ENCODE results near the gene NHLRC4. TPM values are rescaled to one million over a fixed set of nuclear protein-coding genes. Genes with fewer than 3 reads are reported as not detected.

Gene NHLRC4
- total RNA-seq, 1 experiment from 2014 or later, result 0.44 TPM

DNA sequence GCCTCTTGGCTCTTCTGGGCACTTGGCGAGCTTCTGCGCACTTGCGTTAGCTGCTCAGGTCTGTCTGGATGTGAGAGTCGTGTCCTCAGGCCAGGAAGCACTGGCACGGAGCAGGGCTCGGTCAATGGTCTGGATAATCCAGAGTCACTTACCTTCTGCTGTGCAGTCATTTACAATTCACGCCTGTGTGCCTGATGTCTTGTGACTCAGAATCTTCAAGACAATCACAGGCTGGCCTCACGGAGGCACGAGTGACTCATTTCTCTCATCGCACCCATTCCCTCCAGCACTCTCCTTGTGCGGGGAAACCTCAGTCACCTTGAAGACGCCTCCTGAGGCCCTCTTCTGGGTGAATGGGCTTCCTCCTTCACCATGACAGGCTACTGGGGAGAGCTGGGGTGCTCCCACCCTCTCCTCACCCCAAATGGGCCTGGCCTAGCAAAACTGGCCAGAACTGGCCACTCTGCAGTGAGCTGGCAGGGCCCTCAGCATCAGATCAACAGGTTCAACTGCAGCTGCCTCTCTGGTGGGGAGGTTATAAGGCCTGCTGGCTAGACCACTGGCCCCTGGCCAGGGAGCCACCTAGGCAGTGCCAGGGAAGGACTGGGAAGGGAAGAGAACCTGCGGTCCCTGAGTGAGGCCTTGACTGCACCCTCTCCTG lies 41.2 kb upstream of the NHLRC4 start:
- CTCF ChIA-PET, result no interaction called here
- intact Hi-C loops (cut with micrococcal nuclease), result loop anchor here (10.0 kb wide), 1 partner anchor 59 kb away; no protein-coding TSS in a partner anchor
- no peaks in the 10 kb centered on the region for H3K27me3 ChIP-seq (ENCODE audit: low read length)
- POLR2A ChIA-PET (ENCODE audit: unreplicated experiment), result no interaction called here
- H3K4me1 ChIP-seq (ENCODE audit: insufficient read depth, low read length), result peaks cover 26% of the 10 kb centered on the region
- TF ChIP-seq, protein P1, sequence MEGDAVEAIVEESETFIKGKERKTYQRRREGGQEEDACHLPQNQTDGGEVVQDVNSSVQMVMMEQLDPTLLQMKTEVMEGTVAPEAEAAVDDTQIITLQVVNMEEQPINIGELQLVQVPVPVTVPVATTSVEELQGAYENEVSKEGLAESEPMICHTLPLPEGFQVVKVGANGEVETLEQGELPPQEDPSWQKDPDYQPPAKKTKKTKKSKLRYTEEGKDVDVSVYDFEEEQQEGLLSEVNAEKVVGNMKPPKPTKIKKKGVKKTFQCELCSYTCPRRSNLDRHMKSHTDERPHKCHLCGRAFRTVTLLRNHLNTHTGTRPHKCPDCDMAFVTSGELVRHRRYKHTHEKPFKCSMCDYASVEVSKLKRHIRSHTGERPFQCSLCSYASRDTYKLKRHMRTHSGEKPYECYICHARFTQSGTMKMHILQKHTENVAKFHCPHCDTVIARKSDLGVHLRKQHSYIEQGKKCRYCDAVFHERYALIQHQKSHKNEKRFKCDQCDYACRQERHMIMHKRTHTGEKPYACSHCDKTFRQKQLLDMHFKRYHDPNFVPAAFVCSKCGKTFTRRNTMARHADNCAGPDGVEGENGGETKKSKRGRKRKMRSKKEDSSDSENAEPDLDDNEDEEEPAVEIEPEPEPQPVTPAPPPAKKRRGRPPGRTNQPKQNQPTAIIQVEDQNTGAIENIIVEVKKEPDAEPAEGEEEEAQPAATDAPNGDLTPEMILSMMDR (conservative IDR thresholded peaks at IDR 0.05; ENCODE audit: low read depth, low read length), result no peak
- no peak for TF ChIP-seq EZH2phosphoT487 (IDR thresholded peaks at IDR 0.05; ENCODE audit: borderline replicate concordance, low read length)
- no peak for TF ChIP-seq EZH2 (IDR thresholded peaks at IDR 0.05; ENCODE audit: low read length, unreplicated experiment)
- H3K27ac ChIP-seq (ENCODE audit: low read length), result peak overlapping the region; percentile 84
- no peaks in the 10 kb centered on the region for H3K36me3 ChIP-seq (ENCODE audit: low read depth, low read length)
- H3K9me3 ChIP-seq (ENCODE audit: low read length), result no peaks in the 10 kb centered on the region
- H3K4me2 ChIP-seq (ENCODE audit: low read length), result peak overlapping the region; percentile 100
- peaks cover 53% of the 10 kb centered on the region for H3K79me2 ChIP-seq (ENCODE audit: low read length)
- BruUV-seq (replicated peaks), result no TSS peak
- peaks cover 20% of the 10 kb centered on the region for H4K20me1 ChIP-seq (ENCODE audit: low read length)
- H3K9ac ChIP-seq (ENCODE audit: low read length), result peak overlapping the region; percentile 98
- no peak overlapping the region for H2AFZ ChIP-seq (ENCODE audit: low read length)
- H3F3A ChIP-seq (ENCODE audit: low read length, unreplicated experiment), result no peaks in the 10 kb centered on the region
- no peaks in the 10 kb centered on the region for H3K9me2 ChIP-seq (replicated peaks; ENCODE audit: low read length)
- ATAC-seq, result peak; percentile 48
- peak overlapping the region; percentile 90 for H3K4me3 ChIP-seq (ENCODE audit: low read length)
- peak; percentile 88 for DNase-seq

DNA sequence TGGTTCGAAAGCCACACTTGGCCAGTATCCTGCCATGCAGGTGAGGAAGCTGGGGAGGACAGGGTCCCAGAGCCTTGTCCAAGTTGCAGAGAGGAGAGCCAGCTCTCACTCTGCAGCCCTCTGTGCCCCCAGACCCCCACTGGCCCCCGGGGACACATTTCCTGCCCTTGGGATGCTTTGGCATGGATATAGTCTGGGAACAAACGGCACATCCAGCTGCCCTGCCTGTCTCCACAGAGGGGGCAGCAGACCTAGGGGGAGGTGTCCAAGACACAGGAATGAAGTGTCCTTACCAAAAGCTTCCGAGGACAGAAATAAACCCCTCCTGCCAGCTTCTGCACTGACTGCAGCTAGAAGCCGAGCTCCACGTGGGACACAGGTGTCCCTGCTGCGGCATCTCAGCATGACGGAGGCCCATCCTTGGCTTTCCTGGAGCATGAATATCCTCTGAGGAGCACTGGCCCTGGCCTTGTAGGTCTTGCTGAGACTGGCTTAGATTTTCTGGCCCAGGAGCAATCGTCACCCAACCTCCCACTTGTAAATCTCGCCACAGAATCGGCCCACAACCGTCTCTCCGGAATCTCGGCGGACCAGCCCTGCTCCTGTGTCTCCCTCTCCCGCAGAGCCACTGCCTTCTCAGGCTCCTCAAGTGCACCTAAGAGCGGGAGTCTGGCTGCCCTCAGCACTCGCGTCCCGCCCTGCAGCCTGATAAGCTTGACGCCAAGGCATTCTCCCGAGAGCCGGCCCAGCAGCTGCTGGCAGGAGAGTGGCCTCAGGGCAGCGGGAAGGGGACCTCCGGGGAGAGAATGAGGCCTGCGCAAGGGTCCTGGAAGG lies 40.4 kb upstream of the NHLRC4 start:
- Histone ChIP-seq H3K9ac (ENCODE audit: low read length) (peak overlapping the region; percentile 98), H2AFZ (ENCODE audit: low read length) (0 out of 2 replicates have a peak overlapping the region, but pooled peaks have one; percentile 30), H4K20me1 (ENCODE audit: low read length) (peaks cover 23% of the 10 kb centered on the region), H3K9me2 (replicated peaks; ENCODE audit: low read length) (no peaks in the 10 kb centered on the region), H3K4me3 (ENCODE audit: low read length) (peak overlapping the region; percentile 90), H3F3A (ENCODE audit: low read length, unreplicated experiment) (no peaks in the 10 kb centered on the region), H3K36me3 (ENCODE audit: low read depth, low read length) (no peaks in the 10 kb centered on the region), H3K9me3 (ENCODE audit: low read length) (no peaks in the 10 kb centered on the region), H3K4me1 (ENCODE audit: insufficient read depth, low read length) (peaks cover 26% of the 10 kb centered on the region), H3K4me2 (ENCODE audit: low read length) (peak overlapping the region; percentile 100), H3K27me3 (ENCODE audit: low read length) (no peaks in the 10 kb centered on the region), H3K27ac (ENCODE audit: low read length) (peak overlapping the region; percentile 84), H3K79me2 (ENCODE audit: low read length) (peaks cover 60% of the 10 kb centered on the region)
- no peak for TF ChIP-seq EZH2 (IDR thresholded peaks at IDR 0.05; ENCODE audit: low read length, unreplicated experiment)
- POLR2A ChIA-PET (ENCODE audit: unreplicated experiment), result no interaction called here
- CTCF ChIA-PET, result interaction anchor here (0.6 to 0.7 kb wide), 2 partner anchors 110 to 968 kb away, joined by 3 read pairs; no protein-coding TSS in a partner anchor
- TSS peak; percentile 37 for BruUV-seq (replicated peaks)
- intact Hi-C loops (cut with micrococcal nuclease), result loop anchor here (10.0 kb wide), 1 partner anchor 58 kb away; no protein-coding TSS in a partner anchor
- ATAC-seq (peak; percentile 0; the same call in 1 of the 2 replicates), DNase-seq (peak; percentile 4)

DNA sequence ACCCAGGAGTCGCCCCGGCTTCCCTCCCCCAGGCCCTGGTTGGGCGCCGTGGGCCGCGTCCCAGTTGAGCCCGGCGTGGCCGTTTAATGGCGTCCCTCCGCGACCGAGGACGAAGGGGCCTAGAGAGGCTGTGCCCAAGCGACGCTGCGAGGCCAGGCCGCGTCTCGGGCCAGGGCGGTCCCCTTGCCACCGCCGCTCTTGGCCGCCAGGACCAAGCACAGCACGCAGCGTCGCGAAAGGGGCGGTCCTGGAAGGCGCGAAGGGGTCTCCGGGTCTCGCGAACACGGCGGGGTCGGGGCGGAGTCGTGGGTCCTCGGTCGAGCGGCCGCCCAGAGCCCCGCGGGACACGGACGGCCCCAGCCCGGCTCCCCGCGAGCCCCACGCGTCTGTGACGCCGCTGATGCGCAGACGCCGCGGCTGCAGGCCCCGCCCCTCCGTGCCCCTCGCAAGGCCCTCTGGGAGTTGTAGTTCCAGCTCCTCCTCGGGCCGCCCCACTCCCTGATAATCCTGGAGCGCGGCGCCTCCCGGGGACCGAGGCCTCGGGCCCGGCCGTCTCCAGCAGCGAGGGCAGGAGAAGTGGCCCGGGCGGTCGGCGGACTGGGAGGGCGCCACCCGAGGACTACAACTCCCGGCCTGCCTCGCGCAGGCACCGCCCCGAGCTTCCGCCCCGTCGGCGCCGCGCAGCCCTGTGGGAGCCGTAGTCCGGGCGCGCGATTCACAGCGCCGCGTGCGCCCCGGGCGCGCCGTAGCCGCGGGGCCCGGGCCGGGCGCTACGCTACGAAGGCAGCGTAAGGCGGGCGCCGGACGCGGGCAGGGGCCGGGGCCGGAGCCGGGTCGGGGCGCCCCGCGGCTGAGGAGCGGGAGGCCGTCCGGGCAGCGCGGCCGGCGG lies 39.5 kb upstream of the NHLRC4 start, which contains the start of gene CAPN15:
CAPN15 (plus strand) TSS at position 698 of the 889 bp plus-strand sequence. CDS start 19,127 bp downstream, outside the sequence.
- BruUV-seq (replicated peaks), result no TSS peak
- no peak for TF ChIP-seq EZH2 (IDR thresholded peaks at IDR 0.05; ENCODE audit: low read length, unreplicated experiment)
- TF ChIP-seq, protein P1 (conservative IDR thresholded peaks at IDR 0.05; ENCODE audit: low read depth, low read length), result no peak
- H4K20me1 ChIP-seq (ENCODE audit: low read length), result peaks cover 23% of the 10 kb centered on the region

More for the DNA sequence above, 39.5 kb upstream of the NHLRC4 start, which contains the start of gene CAPN15:
- Histone ChIP-seq H3K9ac (ENCODE audit: low read length) (peak within 1 kb of the TSS; percentile 98), H3K79me2 (ENCODE audit: low read length) (peaks cover 69% of the 10 kb centered on the region), H3K4me1 (ENCODE audit: insufficient read depth, low read length) (peaks cover 26% of the 10 kb centered on the region), H2AFZ (ENCODE audit: low read length) (0 out of 2 replicates have a peak within 1 kb of the TSS, but pooled peaks have one; percentile 30), H3K27me3 (ENCODE audit: low read length) (no peaks in the 10 kb centered on the region), H3K36me3 (ENCODE audit: low read depth, low read length) (no peaks in the 10 kb centered on the region), H3K9me2 (replicated peaks; ENCODE audit: low read length) (no peaks in the 10 kb centered on the region), H3F3A (ENCODE audit: low read length, unreplicated experiment) (no peaks in the 10 kb centered on the region), H3K9me3 (ENCODE audit: low read length) (no peaks in the 10 kb centered on the region), H3K4me2 (ENCODE audit: low read length) (peak within 1 kb of the TSS; percentile 100), H3K4me3 (ENCODE audit: low read length) (peak within 1 kb of the TSS; percentile 94), H3K27ac (ENCODE audit: low read length) (peak within 1 kb of the TSS; percentile 84)
- POLR2A ChIA-PET (ENCODE audit: unreplicated experiment), result no interaction called here
- ATAC-seq, result peak; percentile 62
- peak; percentile 69 for DNase-seq
- CTCF ChIA-PET, result interaction anchor here (0.7 kb wide), 1 partner anchor 109 kb away, joined by 3 read pairs; no protein-coding TSS in a partner anchor
- intact Hi-C loops (cut with micrococcal nuclease), result loop anchor here (10.0 kb wide), 1 partner anchor 58 kb away; no protein-coding TSS in a partner anchor

Measured in PC-3 (cell line).